K562 treated with DMSO at 1 percent for 24 hours (cell line): Measurements from ENCODE around the gene MRPS25. TPM values are rescaled to one million over a fixed set of nuclear protein-coding genes. Genes with fewer than 3 reads are reported as not detected.

Experiments used
- total RNA-seq: library from RNA; unstranded; fragments of 300-600 nt; gene quantifications from 2 replicates; pipeline ENCODE4 v1.2.3, GENCODE V29; 2022; ENCODE audit warnings: low read depth; ENCODE audit not compliant: insufficient read depth

Gene MRPS25
- total RNA-seq: 40.2 and 46.4 TPM in 2 replicates

GRCh38 chr3:15064835-15065549, at the start of gene MRPS25:
MRPS25 (minus strand) TSS chr3:15065315; CDS start chr3:15065194, 121 bp downstream.

DNA sequence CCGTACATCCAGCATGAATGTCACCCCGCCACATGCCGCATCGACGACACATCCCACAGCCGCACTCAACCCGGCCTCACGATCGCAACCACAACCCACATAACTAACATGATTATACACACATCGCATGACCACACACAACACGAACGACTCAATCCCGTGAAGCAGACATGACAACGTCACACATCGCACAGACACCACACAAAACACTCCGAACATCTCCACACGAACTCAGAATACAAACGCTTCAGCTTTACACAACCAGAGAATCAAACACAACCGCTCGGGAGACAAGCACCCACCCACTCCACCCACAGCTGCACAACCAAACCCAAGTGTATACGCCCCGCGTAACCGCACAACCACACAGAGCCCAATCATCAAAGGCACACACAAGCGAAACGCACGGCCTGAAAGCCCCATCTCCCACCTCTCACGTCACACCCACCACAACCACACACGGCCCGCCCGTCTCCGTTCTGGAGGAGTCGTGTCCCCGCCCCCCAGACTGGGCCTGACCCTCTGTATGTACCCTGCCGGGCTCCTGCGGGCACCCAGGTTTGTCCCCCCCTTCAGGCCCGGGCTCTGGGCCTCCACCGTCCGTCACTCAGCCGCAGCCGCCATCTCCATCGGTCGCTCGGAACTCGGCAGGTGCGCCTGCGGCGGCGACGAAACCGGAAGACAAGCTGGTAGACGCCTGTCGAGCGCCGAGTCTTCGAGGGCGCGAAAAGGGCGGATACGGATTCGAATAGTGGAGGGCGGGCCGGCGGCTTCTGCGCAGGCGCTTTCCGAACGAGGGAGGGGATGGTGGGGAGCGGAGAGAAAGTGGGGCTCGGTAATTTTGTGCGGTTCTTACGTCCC, 33.6 kb upstream of the MRPS25 start, which contains the start of gene RBSN:
RBSN (minus strand) TSS at position 646 of the 861 bp plus-strand sequence. CDS start 3,028 bp downstream, outside the sequence.

Other genes starting within 250 kb of the MRPS25 start
- 0.13 TPM in 1 of 2 replicates, not detected in the other for gene FGD5, start 246.4 kb downstream of the MRPS25 start, total RNA-seq
- gene NR2C2, start 117.7 kb downstream of the MRPS25 start, total RNA-seq: 31.4 and 39.4 TPM in 2 replicates
- gene RBSN, start 33.8 kb upstream of the MRPS25 start, total RNA-seq: 10.1 and 12.3 TPM in 2 replicates
- 45.6 and 47.8 TPM in 2 replicates for gene CAPN7, start 140.9 kb upstream of the MRPS25 start, total RNA-seq